Stomach smooth muscle (tissue), 2 donors: ENCODE data around the gene EHF.

Source experiments
- H3K27ac ChIP-seq: one replicate; pipeline ENCODE4 v1.7.0; 2013; ENCODE audit warnings: mild to moderate bottlenecking, low read length, inconsistent platforms
- H3K27me3 ChIP-seq, 2 donors: one replicate each; pipeline ENCODE4 v1.7.0; 2013; ENCODE audit warnings: low read length in 2 of 2; ENCODE audit not compliant: insufficient read depth in 2 of 2, control insufficient read depth in 1 of 2
- H3K36me3 ChIP-seq, 2 donors: one replicate each; pipeline ENCODE4 v1.7.0; 2013; ENCODE audit warnings: low read length in 2 of 2; ENCODE audit not compliant: control insufficient read depth in 2 of 2, insufficient read depth in 2 of 2
- H3K4me1 ChIP-seq: one replicate; pipeline ENCODE4 v1.7.0; 2013; ENCODE audit warnings: low read length; ENCODE audit not compliant: control insufficient read depth, insufficient read depth
- H3K4me3 ChIP-seq, 2 donors: one replicate each; pipeline ENCODE4 v1.7.0; 2013; ENCODE audit warnings: low read length in 2 of 2
- H3K9ac ChIP-seq, 2 donors: one replicate each; pipeline ENCODE4 v1.7.0; 2013; ENCODE audit warnings: low read length in 2 of 2, mild to moderate bottlenecking in 1 of 2
- H3K9me3 ChIP-seq, 2 donors: one replicate each; pipeline ENCODE4 v1.7.0; 2013; ENCODE audit warnings: low read length in 2 of 2; ENCODE audit not compliant: control insufficient read depth in 2 of 2
- donor health status: healthy.
- donor health status: Pancreatic carcinoma.

Gene EHF

GRCh38 chr11:34602245-34602644, 18.6 kb upstream of the EHF start:
- no peaks in the 10 kb centered on the region for H3K9me3 ChIP-seq
- H3K9ac ChIP-seq, result no peak overlapping the region
- no peaks in the 10 kb centered on the region for H3K4me1 ChIP-seq
- peaks cover 0 to 4% of the 10 kb centered on the region in 2 donors for H3K27me3 ChIP-seq
- H3K36me3 ChIP-seq, result no peaks in the 10 kb centered on the region
- H3K4me3 ChIP-seq, result no peak overlapping the region
- H3K27ac ChIP-seq, result no peak overlapping the region

GRCh38 chr11:34603129-34604001, 17.5 kb upstream of the EHF start:
- Histone ChIP-seq H3K4me1 (no peaks in the 10 kb centered on the region), H3K4me3 (no peak overlapping the region), H3K9me3 (no peaks in the 10 kb centered on the region)

GRCh38 chr11:34604145-34604544, 16.7 kb upstream of the EHF start:
- H3K4me1 ChIP-seq, result no peaks in the 10 kb centered on the region

More at GRCh38 chr11:34603129-34604001, 17.5 kb upstream of the EHF start:
- Histone ChIP-seq H3K27me3 (peaks cover 0 to 4% of the 10 kb centered on the region in 2 donors), H3K9ac (no peak overlapping the region), H3K27ac (no peak overlapping the region), H3K36me3 (no peaks in the 10 kb centered on the region)

GRCh38 chr11:34604911-34605310, 16.0 kb upstream of the EHF start:
- peaks cover 0 to 4% of the 10 kb centered on the region in 2 donors for H3K27me3 ChIP-seq
- H3K9me3 ChIP-seq, result no peaks in the 10 kb centered on the region
- no peaks in the 10 kb centered on the region for H3K36me3 ChIP-seq
- H3K9ac ChIP-seq, result no peak overlapping the region
- no peak overlapping the region for H3K4me3 ChIP-seq
- no peak overlapping the region for H3K27ac ChIP-seq
- no peaks in the 10 kb centered on the region for H3K4me1 ChIP-seq

More at GRCh38 chr11:34604145-34604544, 16.7 kb upstream of the EHF start:
- no peak overlapping the region for H3K4me3 ChIP-seq
- H3K9me3 ChIP-seq, result no peaks in the 10 kb centered on the region
- H3K27me3 ChIP-seq, result peaks cover 0 to 4% of the 10 kb centered on the region in 2 donors
- H3K36me3 ChIP-seq, result no peaks in the 10 kb centered on the region
- H3K9ac ChIP-seq, result no peak overlapping the region
- H3K27ac ChIP-seq, result no peak overlapping the region

GRCh38 chr11:34605481-34606325, 15.2 kb upstream of the EHF start:
- Histone ChIP-seq H3K27ac (no peak overlapping the region), H3K4me1 (no peaks in the 10 kb centered on the region), H3K9me3 (no peaks in the 10 kb centered on the region), H3K27me3 (peaks cover 0 to 4% of the 10 kb centered on the region in 2 donors), H3K36me3 (no peaks in the 10 kb centered on the region), H3K4me3 (no peak overlapping the region), H3K9ac (no peak overlapping the region)

- no peaks in the 10 kb centered on the region for H3K27me3 ChIP-seq
- H3K4me3 ChIP-seq, result no peak overlapping the region
- H3K27ac ChIP-seq, result no peak overlapping the region
- H3K4me1 ChIP-seq, result no peaks in the 10 kb centered on the region
- H3K9ac ChIP-seq, result no peak overlapping the region
- no peaks in the 10 kb centered on the region for H3K9me3 ChIP-seq
- H3K36me3 ChIP-seq, result no peaks in the 10 kb centered on the region
These were observed 14.4 kb upstream of the EHF start for GRCh38 chr11:34606326-34607120.

GRCh38 chr11:34609187-34609751, 11.6 kb upstream of the EHF start:
- Histone ChIP-seq H3K4me3 (no peak overlapping the region), H3K9ac (no peak overlapping the region), H3K27ac (no peak overlapping the region), H3K27me3 (no peaks in the 10 kb centered on the region), H3K36me3 (no peaks in the 10 kb centered on the region), H3K9me3 (no peaks in the 10 kb centered on the region), H3K4me1 (no peaks in the 10 kb centered on the region)

GRCh38 chr11:34609850-34610249, 11.0 kb upstream of the EHF start:
- no peak overlapping the region for H3K27ac ChIP-seq
- H3K36me3 ChIP-seq, result no peaks in the 10 kb centered on the region
- H3K9me3 ChIP-seq, result no peaks in the 10 kb centered on the region
- no peaks in the 10 kb centered on the region for H3K4me1 ChIP-seq
- H3K27me3 ChIP-seq, result no peaks in the 10 kb centered on the region
- H3K9ac ChIP-seq, result no peak overlapping the region
- no peak overlapping the region for H3K4me3 ChIP-seq

GRCh38 chr11:34610324-34611041, 10.4 kb upstream of the EHF start:
- Histone ChIP-seq H3K9ac (no peak overlapping the region), H3K4me1 (no peaks in the 10 kb centered on the region)

More at GRCh38 chr11:34610324-34611041, 10.4 kb upstream of the EHF start:
- Histone ChIP-seq H3K27ac (no peak overlapping the region), H3K36me3 (no peaks in the 10 kb centered on the region), H3K27me3 (no peaks in the 10 kb centered on the region), H3K9me3 (no peaks in the 10 kb centered on the region), H3K4me3 (no peak overlapping the region)
